ENCODE results near the gene PLEKHS1. TPM values are rescaled to one million over a fixed set of nuclear protein-coding genes. Genes with fewer than 3 reads are reported as not detected.
A peak's percentile ranks its signal among the peaks of the same experiment; 100 is the strongest.

Gene PLEKHS1
- total RNA-seq, 1 experiment from 2014 or later, result 0.21 TPM

- Histone ChIP-seq H3K9me3 (ENCODE audit: control insufficient read depth, insufficient read depth, low read depth, low read length) (no peaks in the 10 kb centered on the region), H3K27me3 (ENCODE audit: control insufficient read depth, insufficient read depth, low read length) (peaks cover 2% of the 10 kb centered on the region; the same call in 1 of the 2 replicates), H3K4me1 (ENCODE audit: control insufficient read depth, insufficient read depth, low read length) (no peaks in the 10 kb centered on the region), H3K36me3 (ENCODE audit: control insufficient read depth, insufficient read depth, low read length) (no peaks in the 10 kb centered on the region), H3K27ac (ENCODE audit: low read length) (no peak overlapping the region), H3K4me3 (ENCODE audit: low read depth in 2 of 2, low read length in 2 of 2) (no peak overlapping the region)
- intact Hi-C loops (cut with micrococcal nuclease; ENCODE audit: unreplicated experiment) (no loop called here), in situ Hi-C loops (cut with HindIII; ENCODE audit: low pct_unique_long_range_greater_than_20kb, low sequenced_read_pairs) (no loop called here)
- TF ChIP-seq TCF7L2 (IDR thresholded peaks at IDR 0.05; ENCODE audit: low read depth, low read length), result no peak
- TF ChIP-seq, protein P1, sequence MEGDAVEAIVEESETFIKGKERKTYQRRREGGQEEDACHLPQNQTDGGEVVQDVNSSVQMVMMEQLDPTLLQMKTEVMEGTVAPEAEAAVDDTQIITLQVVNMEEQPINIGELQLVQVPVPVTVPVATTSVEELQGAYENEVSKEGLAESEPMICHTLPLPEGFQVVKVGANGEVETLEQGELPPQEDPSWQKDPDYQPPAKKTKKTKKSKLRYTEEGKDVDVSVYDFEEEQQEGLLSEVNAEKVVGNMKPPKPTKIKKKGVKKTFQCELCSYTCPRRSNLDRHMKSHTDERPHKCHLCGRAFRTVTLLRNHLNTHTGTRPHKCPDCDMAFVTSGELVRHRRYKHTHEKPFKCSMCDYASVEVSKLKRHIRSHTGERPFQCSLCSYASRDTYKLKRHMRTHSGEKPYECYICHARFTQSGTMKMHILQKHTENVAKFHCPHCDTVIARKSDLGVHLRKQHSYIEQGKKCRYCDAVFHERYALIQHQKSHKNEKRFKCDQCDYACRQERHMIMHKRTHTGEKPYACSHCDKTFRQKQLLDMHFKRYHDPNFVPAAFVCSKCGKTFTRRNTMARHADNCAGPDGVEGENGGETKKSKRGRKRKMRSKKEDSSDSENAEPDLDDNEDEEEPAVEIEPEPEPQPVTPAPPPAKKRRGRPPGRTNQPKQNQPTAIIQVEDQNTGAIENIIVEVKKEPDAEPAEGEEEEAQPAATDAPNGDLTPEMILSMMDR (IDR thresholded peaks at IDR 0.05), result no peak; the same call in 1 of the 2 replicates
- TF ChIP-seq, protein P2, sequence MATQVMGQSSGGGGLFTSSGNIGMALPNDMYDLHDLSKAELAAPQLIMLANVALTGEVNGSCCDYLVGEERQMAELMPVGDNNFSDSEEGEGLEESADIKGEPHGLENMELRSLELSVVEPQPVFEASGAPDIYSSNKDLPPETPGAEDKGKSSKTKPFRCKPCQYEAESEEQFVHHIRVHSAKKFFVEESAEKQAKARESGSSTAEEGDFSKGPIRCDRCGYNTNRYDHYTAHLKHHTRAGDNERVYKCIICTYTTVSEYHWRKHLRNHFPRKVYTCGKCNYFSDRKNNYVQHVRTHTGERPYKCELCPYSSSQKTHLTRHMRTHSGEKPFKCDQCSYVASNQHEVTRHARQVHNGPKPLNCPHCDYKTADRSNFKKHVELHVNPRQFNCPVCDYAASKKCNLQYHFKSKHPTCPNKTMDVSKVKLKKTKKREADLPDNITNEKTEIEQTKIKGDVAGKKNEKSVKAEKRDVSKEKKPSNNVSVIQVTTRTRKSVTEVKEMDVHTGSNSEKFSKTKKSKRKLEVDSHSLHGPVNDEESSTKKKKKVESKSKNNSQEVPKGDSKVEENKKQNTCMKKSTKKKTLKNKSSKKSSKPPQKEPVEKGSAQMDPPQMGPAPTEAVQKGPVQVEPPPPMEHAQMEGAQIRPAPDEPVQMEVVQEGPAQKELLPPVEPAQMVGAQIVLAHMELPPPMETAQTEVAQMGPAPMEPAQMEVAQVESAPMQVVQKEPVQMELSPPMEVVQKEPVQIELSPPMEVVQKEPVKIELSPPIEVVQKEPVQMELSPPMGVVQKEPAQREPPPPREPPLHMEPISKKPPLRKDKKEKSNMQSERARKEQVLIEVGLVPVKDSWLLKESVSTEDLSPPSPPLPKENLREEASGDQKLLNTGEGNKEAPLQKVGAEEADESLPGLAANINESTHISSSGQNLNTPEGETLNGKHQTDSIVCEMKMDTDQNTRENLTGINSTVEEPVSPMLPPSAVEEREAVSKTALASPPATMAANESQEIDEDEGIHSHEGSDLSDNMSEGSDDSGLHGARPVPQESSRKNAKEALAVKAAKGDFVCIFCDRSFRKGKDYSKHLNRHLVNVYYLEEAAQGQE (IDR thresholded peaks at IDR 0.05; ENCODE audit: insufficient read depth in 1 of 2, low read depth in 2 of 2, low read length in 1 of 2), result no peak
- TF ChIP-seq SIN3A (IDR thresholded peaks at IDR 0.05; ENCODE audit: borderline replicate concordance, insufficient read depth, low read depth, low read length), result no peak
- no peak for TF ChIP-seq POLR2AphosphoS5 (IDR thresholded peaks at IDR 0.05; ENCODE audit: low read depth, low read length)
- POLR2A ChIA-PET, result no interaction called here
- BruUV-seq (replicated peaks), result no TSS peak
- peak; percentile 74; the same call in 1 of the 2 replicates for ATAC-seq
- CTCF ChIA-PET, result interaction anchor here (0.7 kb wide), 1 partner anchor 33 kb away, joined by 4 read pairs; no protein-coding TSS in a partner anchor
- DNase-seq (ENCODE audit: low read depth, low spot score), result no peak
Observed at GRCh38 chr10:113735913-113736312, 15.6 kb upstream of the PLEKHS1 start.

GRCh38 chr10:113736576-113736975 is 14.9 kb upstream of the PLEKHS1 start:
- intact Hi-C loops (cut with micrococcal nuclease; ENCODE audit: unreplicated experiment), result no loop called here
- CTCF ChIA-PET, result no interaction called here

More at GRCh38 chr10:113736576-113736975, 14.9 kb upstream of the PLEKHS1 start:
- BruUV-seq (replicated peaks), result no TSS peak
- no peaks in the 10 kb centered on the region for H3K36me3 ChIP-seq (ENCODE audit: control insufficient read depth, insufficient read depth, low read length)
- POLR2A ChIA-PET, result interaction anchor here (0.6 kb wide), 1 partner anchor 50 kb away, joined by 6 read pairs; no protein-coding TSS in a partner anchor
- TF ChIP-seq, protein P1 (IDR thresholded peaks at IDR 0.05), result no peak
- TF ChIP-seq SIN3A (IDR thresholded peaks at IDR 0.05; ENCODE audit: borderline replicate concordance, insufficient read depth, low read depth, low read length) (no peak), POLR2AphosphoS5 (IDR thresholded peaks at IDR 0.05; ENCODE audit: low read depth, low read length) (no peak), TCF7L2 (IDR thresholded peaks at IDR 0.05; ENCODE audit: low read depth, low read length) (no peak)
- TF ChIP-seq, protein P2 (IDR thresholded peaks at IDR 0.05; ENCODE audit: insufficient read depth in 1 of 2, low read depth in 2 of 2, low read length in 1 of 2), result no peak
- no peak overlapping the region for H3K27ac ChIP-seq (ENCODE audit: low read length)
- H3K4me1 ChIP-seq (ENCODE audit: control insufficient read depth, insufficient read depth, low read length), result no peaks in the 10 kb centered on the region
- no peaks in the 10 kb centered on the region for H3K9me3 ChIP-seq (ENCODE audit: control insufficient read depth, insufficient read depth, low read depth, low read length)
- no peak for DNase-seq (ENCODE audit: low read depth, low spot score)
- no peak overlapping the region for H3K4me3 ChIP-seq (ENCODE audit: low read depth in 2 of 2, low read length in 2 of 2)
- peaks cover 2% of the 10 kb centered on the region; the same call in 1 of the 2 replicates for H3K27me3 ChIP-seq (ENCODE audit: control insufficient read depth, insufficient read depth, low read length)
- in situ Hi-C loops (cut with HindIII; ENCODE audit: low pct_unique_long_range_greater_than_20kb, low sequenced_read_pairs), result no loop called here
- no peak for ATAC-seq

Data from Panc1 (cell line).